WTC11 (cell line): ENCODE measurements around the gene SLC47A1.

Experiments
- CTCF ChIP-seq: fragments of 200-600 bp; IDR thresholded peaks from 2 replicates; pipeline ENCODE4 v1.8.0; 2022; ENCODE audit warnings: antibody characterized with exemption
- E2F1 ChIP-seq: sonication (generic); formaldehyde crosslinking; IDR thresholded peaks from 2 replicates; pipeline ENCODE4 v1.8.0; 2022; ENCODE audit warnings: mild to moderate bottlenecking, missing genetic modification reagents
- ESRRA ChIP-seq: sonication (generic); formaldehyde crosslinking; IDR thresholded peaks from 2 replicates; pipeline ENCODE4 v1.8.1; 2022; ENCODE audit warnings: mild to moderate bottlenecking, missing genetic modification reagents, borderline replicate concordance
- FOXK1 ChIP-seq: sonication (generic); formaldehyde crosslinking; IDR thresholded peaks from 2 replicates; pipeline ENCODE4 v1.8.0; 2022; ENCODE audit warnings: mild to moderate bottlenecking, moderate library complexity, missing genetic modification reagents
- MLX ChIP-seq: sonication (generic); formaldehyde crosslinking; IDR thresholded peaks from 2 replicates; pipeline ENCODE4 v1.8.1; 2023; ENCODE audit warnings: mild to moderate bottlenecking, missing genetic modification reagents, moderate library complexity
- PRDM15 ChIP-seq: sonication (generic); formaldehyde crosslinking; IDR thresholded peaks from 2 replicates; pipeline ENCODE4 v1.8.0; 2022; ENCODE audit warnings: missing genetic modification reagents
- TEAD4 ChIP-seq: sonication (generic); formaldehyde crosslinking; IDR thresholded peaks from 2 replicates; pipeline ENCODE4 v1.8.0; 2022; ENCODE audit warnings: mild to moderate bottlenecking, missing genetic modification reagents
- ZNF263 ChIP-seq: sonication (generic); formaldehyde crosslinking; IDR thresholded peaks from 2 replicates; pipeline ENCODE4 v1.8.1; 2022; ENCODE audit warnings: low read depth, mild to moderate bottlenecking, moderate library complexity, missing genetic modification reagents

GRCh38 chr17:19534562-19535149, 1.0 kb downstream of the SLC47A1 start:
- no peak for TF ChIP-seq E2F1 (CRISPR knock-in tag)
- no peak for TF ChIP-seq MLX (CRISPR knock-in tag)
- TF ChIP-seq TEAD4 (CRISPR knock-in tag) = no peak
- no peak for TF ChIP-seq ESRRA (CRISPR knock-in tag)
- no peak for TF ChIP-seq CTCF
- no peak for TF ChIP-seq PRDM15 (CRISPR knock-in tag)
- TF ChIP-seq FOXK1 = no peak
- no peak for TF ChIP-seq ZNF263 (CRISPR knock-in tag)
